ENCODE measurements around the gene RAG1.

Gene RAG1

DNA sequence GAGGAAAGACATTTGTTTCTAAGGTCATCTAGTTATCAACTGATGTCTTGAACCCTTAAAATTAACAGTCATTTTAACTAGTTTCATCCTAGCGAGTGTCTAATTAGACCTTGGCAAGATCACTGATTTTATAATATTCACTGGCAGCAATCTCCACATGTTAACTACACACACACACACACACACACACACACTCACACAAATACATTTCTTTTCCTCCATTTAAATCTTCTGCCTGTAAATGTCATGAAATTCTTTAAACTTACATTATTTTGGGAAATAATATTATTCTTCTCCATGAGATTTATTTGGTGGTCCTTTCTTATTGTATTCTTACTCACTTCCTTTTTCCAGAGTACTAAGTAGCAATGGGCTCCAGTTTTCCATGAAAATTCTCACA lies 23.6 kb downstream of the RAG1 start:
- no peak for DNase-seq

DNA sequence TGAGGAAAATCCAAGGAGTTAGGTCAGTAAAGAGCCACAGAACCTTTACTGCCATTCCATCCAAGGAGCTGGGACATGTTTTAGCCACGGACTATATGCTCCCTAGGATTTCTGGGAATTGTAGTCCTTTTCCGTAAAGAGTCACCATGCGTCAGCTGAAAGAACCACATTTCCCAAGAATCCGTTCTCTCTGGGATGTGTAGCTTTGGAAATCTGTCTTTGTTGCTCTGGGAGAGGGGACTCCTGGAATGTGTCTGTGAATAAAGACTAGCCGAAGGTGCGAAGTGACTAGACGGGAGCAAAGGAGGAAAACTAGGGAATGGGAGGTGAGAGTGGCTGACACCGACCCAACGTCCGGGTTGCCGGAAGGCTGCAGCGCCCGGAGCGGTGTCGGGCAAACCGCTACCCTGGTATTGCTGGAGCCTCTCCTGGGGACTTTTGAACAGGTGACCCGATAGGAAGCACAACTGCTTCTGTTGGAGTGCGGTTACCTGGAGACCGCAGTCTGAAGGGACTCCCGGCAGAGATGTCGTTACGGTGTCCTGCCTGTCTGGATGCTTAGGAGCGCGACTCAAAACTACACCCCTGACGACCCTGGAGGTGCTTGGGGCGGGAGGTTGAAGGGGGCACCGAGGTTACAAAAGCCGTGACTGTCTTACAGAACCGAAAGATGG lies 26.6 kb downstream of the RAG1 start, which contains the start of gene IFTAP:
Gene IFTAP, plus strand, starts transcription at position 187 of the 674 bp plus-strand sequence. CDS start 15,602 bp downstream, outside the sequence.
- DNase-seq, result peak; percentile 92

GRCh38 chr11:36596880-36597279 lies 29.1 kb downstream of the RAG1 start:
- DNase-seq, result no peak

GRCh38 chr11:36598051-36598450 lies 30.2 kb downstream of the RAG1 start, which contains the start of gene RAG2:
RAG2 (minus strand) TSS chr11:36598236; CDS start chr11:36594168, 4,068 bp downstream.
- DNase-seq, result no peak

- no peak for DNase-seq
These were observed 32.4 kb downstream of the RAG1 start for GRCh38 chr11:36600180-36600579.

- DNase-seq, result no peak
These were observed 33.3 kb downstream of the RAG1 start for GRCh38 chr11:36601155-36601554.

DNA sequence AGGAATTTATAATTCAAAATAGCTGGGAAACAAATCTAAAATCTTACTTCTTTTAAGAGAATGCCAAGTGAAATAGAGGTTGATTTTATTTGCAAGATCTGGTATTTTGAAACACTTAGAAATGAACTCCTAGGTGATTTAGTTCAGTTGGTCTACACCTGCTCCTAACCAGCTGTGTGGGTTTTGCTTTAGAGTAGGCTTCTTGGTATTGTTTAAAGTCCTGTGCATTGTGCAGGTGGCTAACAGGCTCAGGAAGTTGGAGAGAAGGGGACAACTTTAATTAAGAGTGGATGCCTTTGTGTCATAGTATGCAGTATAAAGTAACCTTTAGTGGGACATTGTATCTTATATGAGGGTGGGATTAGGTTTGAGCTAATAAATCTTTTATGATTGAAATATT lies 34.3 kb downstream of the RAG1 start:
- DNase-seq, result no peak

DNA sequence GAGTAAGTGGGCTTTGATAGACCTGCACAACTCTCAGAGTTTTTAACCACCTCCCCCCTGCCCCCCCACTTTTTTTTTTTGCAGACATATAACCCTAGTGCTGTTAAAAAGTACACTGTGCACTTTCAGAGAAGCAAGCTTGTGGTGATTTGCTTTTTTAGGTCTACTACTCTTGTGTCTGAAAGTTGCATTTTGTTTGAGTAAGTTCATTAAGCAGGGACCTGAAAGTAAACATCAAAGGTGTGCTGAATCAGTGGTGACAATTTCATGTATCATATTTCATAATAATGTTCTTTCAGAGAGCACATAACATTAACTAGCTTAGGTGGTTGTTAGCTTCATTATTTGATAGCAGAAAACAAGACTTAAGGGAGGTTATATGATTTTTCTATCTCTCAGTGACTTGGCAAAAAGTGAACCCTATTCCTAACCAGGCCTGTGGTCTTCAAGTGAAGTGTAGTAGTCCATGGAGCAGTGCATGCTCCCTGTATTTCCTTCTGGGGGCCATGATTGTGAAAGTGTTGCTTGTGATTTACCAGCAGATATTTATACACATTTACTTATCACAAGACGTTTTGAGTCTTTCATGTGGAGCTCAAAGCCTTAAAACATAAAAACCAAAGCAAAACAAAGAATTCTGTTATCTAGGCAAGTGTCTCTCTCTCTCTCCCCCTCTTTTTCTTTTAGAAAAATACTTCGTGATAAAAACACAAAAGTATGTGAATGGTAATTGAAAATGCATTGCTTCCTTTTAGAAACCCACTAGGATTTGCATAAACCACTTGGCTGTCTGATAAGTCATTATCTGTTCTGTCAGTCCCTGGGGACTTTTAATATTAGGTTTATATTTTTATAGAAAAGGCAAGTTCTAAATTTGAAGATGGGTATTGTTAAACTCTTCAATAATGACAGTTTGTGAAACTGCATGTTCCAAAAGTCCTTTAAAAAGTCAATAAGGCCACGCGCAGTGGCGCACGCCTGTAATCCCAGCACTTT lies 37.7 kb downstream of the RAG1 start:
- DNase-seq, result no peak

DNA sequence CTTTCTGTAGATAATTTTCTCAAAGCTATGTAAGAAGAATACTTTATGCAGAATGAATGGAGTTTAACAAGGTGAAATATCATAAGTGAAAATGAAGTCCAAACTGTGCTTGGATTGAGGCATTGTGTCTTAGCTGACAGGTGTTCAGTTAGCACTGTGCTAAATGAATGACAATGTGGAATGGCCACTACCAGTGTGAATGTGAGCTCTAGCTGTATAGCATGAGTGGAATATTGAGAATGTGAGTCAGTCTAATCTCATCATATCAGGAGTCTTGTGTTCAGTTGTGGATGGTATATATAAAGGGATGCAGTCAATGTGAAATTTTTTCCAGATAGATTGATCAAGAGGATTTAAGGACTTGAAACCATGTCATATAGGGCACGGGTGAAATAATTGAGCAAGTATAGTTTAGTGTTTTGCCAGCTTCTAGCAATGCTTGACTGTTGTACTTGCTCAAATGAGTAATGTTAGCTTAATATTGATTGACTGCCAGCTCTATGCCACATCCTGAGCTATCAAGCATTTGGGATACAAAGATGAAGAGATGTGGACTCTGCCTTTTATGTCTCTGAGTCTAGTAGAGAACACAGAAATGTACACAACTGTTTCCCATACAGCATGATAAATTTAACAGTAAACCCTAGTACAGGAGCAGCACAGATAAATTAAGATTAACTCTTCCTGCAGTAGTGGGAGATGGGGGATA lies 40.8 kb downstream of the RAG1 start:
- DNase-seq, result no peak

DNA sequence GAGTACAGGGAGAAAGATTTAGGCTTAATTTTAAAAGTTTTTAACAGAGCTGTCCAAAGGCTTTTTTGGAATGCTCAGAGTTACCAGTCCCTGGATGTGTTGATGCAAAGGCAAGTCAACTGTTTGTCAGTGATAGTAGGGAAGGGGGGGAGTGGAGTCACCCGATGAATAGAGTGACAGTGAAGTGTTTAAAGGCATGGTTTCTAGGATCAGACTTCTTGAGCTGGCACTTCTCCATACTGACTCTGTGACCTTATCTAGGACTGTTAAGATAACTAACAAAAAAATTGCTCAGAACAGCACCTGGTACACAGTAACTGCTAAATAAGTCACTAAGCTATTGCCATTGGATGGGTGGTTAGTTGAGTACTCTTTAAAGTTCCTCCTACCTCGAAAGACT lies 41.6 kb downstream of the RAG1 start:
- no peak for DNase-seq

DNA sequence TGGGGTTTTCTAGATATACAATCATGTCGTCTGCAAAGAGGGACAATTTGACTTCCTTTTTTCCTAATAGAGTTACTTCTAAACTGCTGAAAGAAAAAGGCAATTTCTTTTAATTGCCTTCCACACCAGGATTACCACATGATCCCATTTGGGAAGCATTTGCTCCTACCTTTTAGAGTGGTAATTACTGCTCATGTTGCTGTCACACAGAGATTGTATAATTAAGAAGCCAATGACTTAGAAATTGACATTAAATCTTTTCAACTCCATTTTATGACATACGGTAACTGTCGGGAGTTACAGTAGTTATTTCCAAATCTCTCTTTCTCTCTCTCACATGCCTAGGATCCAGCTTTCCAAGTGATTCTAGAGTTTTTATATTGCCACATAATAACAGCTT lies 48.0 kb downstream of the RAG1 start:
- DNase-seq, result no peak

DNA sequence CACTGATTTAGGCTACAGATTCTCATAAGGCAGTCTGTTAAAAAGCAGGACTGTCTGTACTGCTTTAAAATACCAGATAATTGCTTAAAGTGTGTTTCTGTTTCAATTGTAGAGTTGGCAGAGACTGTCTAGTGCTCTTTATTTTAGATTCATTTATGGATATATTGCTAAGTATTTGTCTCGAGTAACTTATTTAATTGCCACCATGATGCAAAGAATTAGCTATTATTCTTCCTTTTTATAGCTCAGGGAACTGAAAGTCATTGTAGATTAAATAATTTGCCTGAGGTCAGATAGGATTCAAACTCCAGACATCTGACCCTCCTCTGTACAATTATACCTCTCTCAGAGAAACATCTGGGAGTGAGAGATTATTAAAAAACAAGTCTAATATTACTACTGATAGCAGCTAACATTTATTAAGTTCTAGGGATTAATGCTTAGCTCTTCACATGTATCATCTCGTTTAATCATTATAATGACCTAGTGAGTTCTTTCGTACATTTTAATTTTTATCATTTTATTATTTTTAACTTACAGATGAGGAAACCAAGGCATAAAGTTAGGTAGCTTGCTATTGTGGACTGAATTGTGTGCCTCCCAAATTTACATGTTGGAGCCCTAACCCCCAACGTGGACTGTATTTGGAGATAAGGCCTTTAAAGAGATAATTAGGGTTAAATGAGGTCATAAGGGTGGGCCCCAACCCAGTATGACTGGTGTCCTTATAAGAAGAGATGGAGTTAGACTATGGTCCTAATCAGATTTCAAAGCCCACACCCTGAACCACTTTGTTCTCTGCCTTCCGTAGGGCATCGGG lies 49.9 kb downstream of the RAG1 start:
- DNase-seq, result no peak

GRCh38 chr11:36618363-36619047 lies 50.7 kb downstream of the RAG1 start:
- DNase-seq, result no peak

DNA sequence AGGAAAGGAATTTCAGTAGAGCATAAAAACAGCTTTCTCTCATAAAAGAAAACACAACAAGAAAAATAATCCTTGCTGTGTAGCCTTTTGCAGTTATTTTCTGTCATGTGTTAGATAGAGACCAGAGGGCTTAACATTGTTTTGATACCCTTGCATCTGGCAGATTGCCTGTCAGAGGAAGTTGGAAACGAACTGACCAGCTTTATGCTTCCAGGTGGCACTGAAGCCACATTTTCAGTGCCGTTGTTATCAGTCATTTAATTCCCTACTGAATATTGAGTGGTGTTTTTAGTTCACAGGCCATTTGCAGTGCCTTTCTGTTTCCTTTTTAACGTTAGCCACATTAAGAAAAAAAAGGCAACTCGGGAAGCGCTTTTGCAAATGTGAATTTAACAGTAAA lies 51.7 kb downstream of the RAG1 start:
- DNase-seq, result no peak

DNA sequence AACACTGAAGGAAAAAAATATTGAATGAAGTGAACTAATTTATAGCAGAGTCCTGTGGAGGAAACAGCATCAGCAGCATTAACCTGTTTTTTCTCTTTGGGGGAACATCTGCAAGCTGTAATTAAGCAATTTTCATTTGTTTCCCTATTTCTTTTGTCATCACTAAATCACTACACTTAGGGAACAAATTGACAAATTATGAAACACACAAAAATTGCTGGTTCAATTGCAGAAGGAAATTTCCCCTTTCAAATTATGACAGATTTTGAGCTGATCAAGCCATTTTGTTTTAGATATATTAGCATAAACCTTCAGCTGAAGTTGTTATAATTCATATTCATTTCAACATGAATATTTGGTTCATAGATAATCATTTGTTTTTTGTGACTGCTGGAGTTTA lies 52.4 kb downstream of the RAG1 start:
- DNase-seq, result no peak

DNA sequence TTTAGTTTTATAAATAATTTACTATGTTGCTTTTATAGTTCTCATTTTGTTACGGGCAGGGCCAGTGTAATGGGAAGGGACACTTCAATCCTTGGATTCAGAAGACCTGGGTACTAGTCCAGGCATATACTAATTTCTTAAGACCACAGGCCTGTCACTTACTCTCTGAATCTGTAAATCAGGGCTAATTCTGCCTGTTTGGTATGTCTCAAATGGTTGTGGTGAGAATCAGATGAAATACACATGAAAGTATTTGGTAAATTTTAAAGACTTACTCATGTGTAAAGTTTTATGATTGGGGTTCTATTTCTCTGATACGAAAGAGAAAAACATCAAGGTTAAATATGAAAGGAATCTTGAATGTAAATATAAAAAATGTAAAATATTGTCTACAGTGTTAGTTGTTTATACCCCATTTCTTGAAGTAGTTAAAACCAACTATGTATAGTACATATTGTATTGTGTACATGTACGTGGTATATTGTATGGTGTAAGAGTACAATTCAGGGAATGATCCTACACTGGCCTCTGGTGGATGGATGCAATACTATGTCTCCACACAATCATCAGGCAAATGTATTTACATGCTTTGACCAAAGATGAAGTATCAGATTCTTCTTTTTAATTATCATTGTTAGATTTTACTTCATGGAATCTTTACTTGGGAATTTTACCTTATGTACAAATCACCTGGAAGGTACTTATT lies 54.8 kb downstream of the RAG1 start:
- DNase-seq, result peak; percentile 8

- DNase-seq, result no peak
These were observed 55.7 kb downstream of the RAG1 start for GRCh38 chr11:36623494-36623893.

DNA sequence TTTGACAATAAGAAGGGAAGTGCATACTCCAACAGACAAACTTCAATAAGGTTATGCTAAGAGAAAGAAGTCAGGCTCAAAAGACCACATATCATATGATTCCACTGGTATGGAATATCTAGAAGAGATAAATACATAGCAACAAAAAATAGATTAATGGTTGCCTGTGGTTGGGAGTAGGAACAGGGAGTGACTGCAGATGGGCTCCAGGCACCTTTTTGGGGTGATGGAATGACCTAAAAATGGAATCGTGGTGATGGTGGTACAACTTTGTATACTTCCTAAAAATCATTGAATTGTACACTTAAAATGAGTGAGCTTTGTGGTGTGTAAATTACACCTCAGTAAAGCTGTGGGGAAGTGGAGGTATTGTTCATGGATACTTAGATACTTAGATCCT lies 59.2 kb downstream of the RAG1 start:
- no peak for DNase-seq

DNA sequence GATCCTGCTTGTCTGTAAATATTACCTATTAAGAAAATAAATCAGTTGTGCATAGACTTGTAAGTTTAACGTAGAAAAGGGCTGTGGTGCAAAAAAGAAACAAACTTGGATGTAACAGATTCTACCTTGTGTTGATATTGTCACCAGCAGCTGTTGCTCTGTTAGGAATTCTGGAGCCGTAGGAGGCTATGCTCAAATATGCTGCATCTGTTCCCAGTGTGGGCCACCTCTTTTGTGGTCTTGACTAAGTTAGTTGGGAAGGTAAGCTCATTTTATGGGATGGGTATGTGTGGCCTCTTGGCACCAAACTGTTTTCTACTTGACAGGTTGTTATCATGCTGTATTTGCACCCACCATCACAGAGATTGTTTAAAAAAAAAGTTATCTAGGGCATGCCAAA lies 59.7 kb downstream of the RAG1 start:
- no peak for DNase-seq

GRCh38 chr11:36628141-36628540 lies 60.3 kb downstream of the RAG1 start:
- no peak for DNase-seq

GRCh38 chr11:36628765-36629244 lies 61.0 kb downstream of the RAG1 start:
- no peak for DNase-seq
